CD4-positive, alpha-beta T cell (primary cell): Measurements from ENCODE around the gene CD300LB. TPM values are rescaled to one million over a fixed set of nuclear protein-coding genes. Genes with fewer than 3 reads are reported as not detected.

Experiments
- ATAC-seq: fragments of 200-7000 bp; cut with Tn5 transposase; one replicate; pipeline ENCODE4 v1.10.0; 2022; ENCODE audit warnings: mild to moderate bottlenecking; ENCODE audit not compliant: poor library complexity
- CTCF ChIA-PET: fragments of 350-600 bp; sonication (Branson Sonifier 250); formaldehyde crosslinking; loops from one replicate; lab custom pipeline; 2021; ENCODE audit warnings: antibody characterized with exemption, inconsistent platforms; lab: Charles Lee
- POLR2A ChIA-PET: fragments of 350-600 bp; sonication (Branson Sonifier 250); formaldehyde crosslinking; loops from one replicate; lab custom pipeline; 2021; ENCODE audit warnings: antibody characterized with exemption, inconsistent platforms; lab: Charles Lee
- DNase-seq, 14 experiments: peaks; one replicate each; pipeline ENCODE4 v3.0.0-alpha.2; 2013 to 2020; ENCODE audit warnings: mixed read lengths in 2 of 14
- H3K27ac ChIP-seq, 2 donors: one replicate each; pipeline versions ENCODE4 v1.5.1 to v1.7.0; 2013; ENCODE audit warnings: low read length in 2 of 2, low read depth in 1 of 2, mild to moderate bottlenecking in 1 of 2
- H3K27me3 ChIP-seq, 2 experiments: 1 replicate in 1 of 2; 2 replicates in 1 of 2; pipeline versions ENCODE4 v1.6.1 to v1.7.0; 2013; ENCODE audit warnings: low read length in 2 of 2, control low read depth in 1 of 2, mild to moderate bottlenecking in 1 of 2, moderate library complexity in 1 of 2; ENCODE audit not compliant: insufficient read depth in 2 of 2, control insufficient read depth in 1 of 2
- H3K36me3 ChIP-seq: one replicate; pipeline ENCODE4 v1.6.1; 2013; ENCODE audit warnings: low read length, control low read depth; ENCODE audit not compliant: insufficient read depth
- H3K4me1 ChIP-seq: one replicate; pipeline ENCODE4 v1.6.1; 2013; ENCODE audit warnings: low read length, control low read depth; ENCODE audit not compliant: insufficient read depth
- H3K4me3 ChIP-seq: one replicate; pipeline ENCODE4 v1.5.1; 2013; ENCODE audit warnings: mild to moderate bottlenecking, low read length, moderate library complexity
- H3K9me3 ChIP-seq, 2 experiments: 1 replicate in 1 of 2; 2 replicates in 1 of 2; pipeline versions ENCODE4 v1.6.1 to v1.7.0; 2013; ENCODE audit warnings: low read length in 2 of 2, mild to moderate bottlenecking in 2 of 2, control low read depth in 1 of 2, moderate library complexity in 1 of 2; ENCODE audit not compliant: control insufficient read depth in 1 of 2, insufficient read depth in 1 of 2
- H3K27ac Mint-ChIP-seq: one replicate; pipeline ENCODE4 v1.8.0; 2020; ENCODE audit warnings: mixed read lengths
- H3K27me3 Mint-ChIP-seq: one replicate; pipeline ENCODE4 v1.8.0; 2021; ENCODE audit warnings: mixed read lengths
- H3K36me3 Mint-ChIP-seq: one replicate; pipeline ENCODE4 v1.8.0; 2021; ENCODE audit warnings: low read depth, mixed read lengths
- H3K4me1 Mint-ChIP-seq: one replicate; pipeline ENCODE4 v1.8.0; 2021; ENCODE audit warnings: low read depth, mixed read lengths
- H3K4me3 Mint-ChIP-seq: one replicate; pipeline ENCODE4 v1.8.0; 2020; ENCODE audit warnings: mild to moderate bottlenecking, mixed read lengths
- H3K9me3 Mint-ChIP-seq: one replicate; pipeline ENCODE4 v1.8.0; 2020; ENCODE audit warnings: mixed read lengths
- CTCF ChIP-seq: fragments of 200-600 bp; IDR thresholded peaks from one replicate; pipeline ENCODE4 v1.8.0; 2022; ENCODE audit warnings: antibody characterized with exemption, mild to moderate bottlenecking
- intact Hi-C, 2 experiments: fragments of 100-400 bp; cut with DNase I in 1 of 2; cut with micrococcal nuclease in 1 of 2; formaldehyde crosslinking; loops; one replicate each; pipeline versions ENCODE4 v1.15.1 to v1.9.0; 2023 to 2025; cut with DNase I, micrococcal nuclease
- total RNA-seq, 174 experiments: library from RNA in 2 of 174; stranded (reverse) in 2 of 174; gene quantifications; one replicate each; pipeline ENCODE4 v1.2.3 and lab custom pipeline; 2021 to 2026

CD300LB gene
- total RNA-seq, 2 experiments from 2014 or later: 0.36 to 0.56 TPM

GRCh38 chr17:74513987-74514631, 17.2 kb downstream of the CD300LB start:
- Histone ChIP-seq H3K9me3 (no peaks in the 10 kb centered on the region), H3K27ac (no peak overlapping the region), H3K4me1 (no peaks in the 10 kb centered on the region), H3K4me3 (no peak overlapping the region), H3K36me3 (no peaks in the 10 kb centered on the region), H3K27me3 (peaks cover 3 to 11% of the 10 kb centered on the region in 2 experiments)
- DNase-seq (peak in 6 of 14 experiments; percentile 14 to 82 (median 45)), ATAC-seq (peak; percentile 49)
- H3K4me3 Mint-ChIP-seq: peak overlapping the region; percentile 69
- intact Hi-C loops: no loop called here
- peaks cover 32% of the 10 kb centered on the region for H3K27me3 Mint-ChIP-seq
- peaks cover 9% of the 10 kb centered on the region for H3K4me1 Mint-ChIP-seq
- no peak for TF ChIP-seq CTCF
- CTCF ChIA-PET: no interaction called here
- peaks cover 11% of the 10 kb centered on the region for H3K9me3 Mint-ChIP-seq
- POLR2A ChIA-PET: no interaction called here
- peak overlapping the region; percentile 88 for H3K27ac Mint-ChIP-seq
- H3K36me3 Mint-ChIP-seq: peaks cover 10% of the 10 kb centered on the region

GRCh38 chr17:74512624-74513091, 18.6 kb downstream of the CD300LB start:
- H3K36me3 Mint-ChIP-seq: peaks cover 10% of the 10 kb centered on the region
- Histone ChIP-seq H3K27me3 (peaks cover 3 to 11% of the 10 kb centered on the region in 2 experiments), H3K4me3 (no peak overlapping the region), H3K9me3 (no peaks in the 10 kb centered on the region), H3K27ac (peak overlapping the region in 1 of 2 donors; percentile 45), H3K4me1 (no peaks in the 10 kb centered on the region), H3K36me3 (no peaks in the 10 kb centered on the region)
- H3K4me3 Mint-ChIP-seq: no peak overlapping the region
- DNase-seq: peak in 3 of 14 experiments; percentile 24 to 75 (median 65)
- ATAC-seq: no peak
- H3K27me3 Mint-ChIP-seq: peaks cover 26% of the 10 kb centered on the region
- peaks cover 9% of the 10 kb centered on the region for H3K9me3 Mint-ChIP-seq
- H3K4me1 Mint-ChIP-seq: peaks cover 9% of the 10 kb centered on the region
- intact Hi-C loops: no loop called here
- no peak for TF ChIP-seq CTCF
- H3K27ac Mint-ChIP-seq: no peak overlapping the region
- POLR2A ChIA-PET: no interaction called here
- CTCF ChIA-PET: no interaction called here

DNA sequence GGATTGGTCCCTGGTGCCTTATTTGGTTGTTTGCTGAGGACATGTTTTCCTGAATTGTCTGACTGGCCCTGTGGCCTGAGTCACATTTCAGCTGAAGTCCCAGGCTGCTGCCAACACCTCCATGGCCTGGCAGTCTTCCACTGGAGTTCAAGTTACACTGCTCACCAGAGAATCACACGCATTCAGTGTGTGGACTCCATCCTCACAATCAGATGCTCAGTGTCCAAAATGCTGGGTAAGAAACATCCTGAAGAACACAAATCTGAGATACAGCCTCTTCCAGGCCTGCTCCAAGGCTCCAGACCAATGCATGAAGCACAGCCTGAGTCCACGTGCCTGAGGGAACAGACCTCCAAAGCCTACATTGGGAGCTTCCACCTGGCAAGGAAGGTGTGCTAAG, 19.2 kb downstream of the CD300LB start:
- Mint-ChIP-seq H3K36me3 (peaks cover 10% of the 10 kb centered on the region), H3K9me3 (peaks cover 9% of the 10 kb centered on the region), H3K4me1 (peaks cover 9% of the 10 kb centered on the region), H3K27me3 (peaks cover 26% of the 10 kb centered on the region), H3K27ac (no peak overlapping the region), H3K4me3 (no peak overlapping the region)
- H3K36me3 ChIP-seq: no peaks in the 10 kb centered on the region
- no peak for TF ChIP-seq CTCF
- DNase-seq (peak in 1 of 14 experiments; percentile 38), ATAC-seq (no peak)
- ChIA-PET POLR2A (no interaction called here), CTCF (no interaction called here)
- H3K9me3 ChIP-seq: no peaks in the 10 kb centered on the region
- H3K4me1 ChIP-seq: no peaks in the 10 kb centered on the region
- intact Hi-C loops: no loop called here
- H3K4me3 ChIP-seq: no peak overlapping the region
- H3K27me3 ChIP-seq: peaks cover 3 to 11% of the 10 kb centered on the region in 2 experiments
- no peak overlapping the region for H3K27ac ChIP-seq
